ENCODE data around the gene ADRM1.

- TF ChIP-seq POLR2A (IDR thresholded peaks at IDR 0.05; ENCODE audit: low read depth, low read length) (no peak), TAF1 (IDR thresholded peaks at IDR 0.05; ENCODE audit: low read depth, low read length) (no peak), POU2F2 (IDR thresholded peaks at IDR 0.05; ENCODE audit: low read depth, low read length) (no peak), POLR2AphosphoS5 (IDR thresholded peaks at IDR 0.05; ENCODE audit: low read depth, low read length) (no peak), SPI1 (IDR thresholded peaks at IDR 0.05; ENCODE audit: low read depth, low read length) (no peak)
Measured at GRCh38 chr20:62329389-62330377, 26.9 kb downstream of the ADRM1 start.
